H7 (cell line): ENCODE results near the gene ZNF132. TPM values are rescaled to one million over a fixed set of nuclear protein-coding genes. Genes with fewer than 3 reads are reported as not detected.
"Not testable (repeated sequence)": the region's sequence is repeated elsewhere in the genome, so short reads cannot be mapped to it uniquely, and the experiment has no call there.

Experiments
- DNase-seq: peaks from one replicate; pipeline ENCODE4 v3.0.0; 2012
- H3K27me3 ChIP-seq: 2 replicates; pipeline ENCODE4 v1.6.0; 2011; ENCODE audit warnings: mild to moderate bottlenecking, low read length; ENCODE audit not compliant: control insufficient read depth, insufficient read depth
- H3K36me3 ChIP-seq: replicated peaks from 2 replicates; pipeline ENCODE4 v1.5.1; 2011; ENCODE audit warnings: low read length; ENCODE audit not compliant: control insufficient read depth, insufficient read depth
- H3K4me3 ChIP-seq: 2 replicates; pipeline ENCODE4 v1.5.1; 2011; ENCODE audit warnings: low read depth, mild to moderate bottlenecking, control low read depth, low read length, moderate library complexity; ENCODE audit not compliant: insufficient read depth
- total RNA-seq: library from RNA; depleted of rRNA; stranded (reverse); fragments of >200 nt; shearing (Covaris generic); gene quantifications from 2 replicates; pipeline ENCODE4 v1.2.3, GENCODE V29; 2014

Gene ZNF132
- total RNA-seq, 1 experiment from 2014 or later: 2.1 TPM

GRCh38 chr19:58474291-58474996 is 34.5 kb upstream of the ZNF132 start:
- H3K27me3 ChIP-seq: no peaks in the 10 kb centered on the region
- H3K36me3 ChIP-seq: no peaks in the 10 kb centered on the region; the same call in none of the 2 replicates
- DNase-seq: no peak
- no peak overlapping the region for H3K4me3 ChIP-seq

- no peak for DNase-seq
Observed at GRCh38 chr19:58473775-58474174, 33.8 kb upstream of the ZNF132 start.

GRCh38 chr19:58471736-58472135 is 31.8 kb upstream of the ZNF132 start:
- DNase-seq: no peak
- no peaks in the 10 kb centered on the region for H3K27me3 ChIP-seq
- no peak overlapping the region for H3K4me3 ChIP-seq
- no peaks in the 10 kb centered on the region; the same call in none of the 2 replicates for H3K36me3 ChIP-seq

More at GRCh38 chr19:58473775-58474174, 33.8 kb upstream of the ZNF132 start:
- no peaks in the 10 kb centered on the region for H3K27me3 ChIP-seq
- no peaks in the 10 kb centered on the region; the same call in none of the 2 replicates for H3K36me3 ChIP-seq
- no peak overlapping the region for H3K4me3 ChIP-seq

- H3K36me3 ChIP-seq, H3K27me3 ChIP-seq, H3K4me3 ChIP-seq, DNase-seq: not testable (repeated sequence)
Observed at GRCh38 chr19:58470837-58471543, 31.0 kb upstream of the ZNF132 start.

GRCh38 chr19:58469241-58470013 is 29.5 kb upstream of the ZNF132 start:
- H3K36me3 ChIP-seq: no peaks in the 10 kb centered on the region; the same call in none of the 2 replicates
- no peak for DNase-seq
- H3K4me3 ChIP-seq: no peak overlapping the region
- peaks cover 4% of the 10 kb centered on the region; the same call in 1 of the 2 replicates for H3K27me3 ChIP-seq

- H3K36me3 ChIP-seq: no peaks in the 10 kb centered on the region; the same call in none of the 2 replicates
- H3K27me3 ChIP-seq: peaks cover 4% of the 10 kb centered on the region; the same call in 1 of the 2 replicates
- peak; percentile 57 for DNase-seq
- H3K4me3 ChIP-seq: no peak overlapping the region
Observed at GRCh38 chr19:58468216-58468839, 28.4 kb upstream of the ZNF132 start.

GRCh38 chr19:58466760-58467589 is 27.0 kb upstream of the ZNF132 start, which contains the start of gene ZNF324:
TSS of gene ZNF324 (plus strand) at chr19:58467080. CDS start at chr19:58469186, 2,106 bp downstream.
- H3K36me3 ChIP-seq: no peaks in the 10 kb centered on the region; the same call in 1 of the 2 replicates

GRCh38 chr19:58466089-58466759 is 26.3 kb upstream of the ZNF132 start:
- peak; percentile 27 for DNase-seq
- Histone ChIP-seq H3K4me3 (peak overlapping the region; percentile 48), H3K27me3 (peaks cover 4% of the 10 kb centered on the region; the same call in 1 of the 2 replicates), H3K36me3 (no peaks in the 10 kb centered on the region)

More at GRCh38 chr19:58466760-58467589, 27.0 kb upstream of the ZNF132 start, which contains the start of gene ZNF324:
- peaks cover 4% of the 10 kb centered on the region; the same call in 1 of the 2 replicates for H3K27me3 ChIP-seq
- H3K4me3 ChIP-seq: peak within 1 kb of the TSS; percentile 85
- DNase-seq: peak; percentile 99

GRCh38 chr19:58460039-58460438 is 20.1 kb upstream of the ZNF132 start:
- H3K36me3 ChIP-seq: no peaks in the 10 kb centered on the region
- DNase-seq: no peak
- H3K27me3 ChIP-seq: no peaks in the 10 kb centered on the region
- H3K4me3 ChIP-seq: no peak overlapping the region

GRCh38 chr19:58456111-58456510 is 16.2 kb upstream of the ZNF132 start:
- no peaks in the 10 kb centered on the region for H3K36me3 ChIP-seq
- peaks cover 4% of the 10 kb centered on the region for H3K27me3 ChIP-seq
- no peak overlapping the region for H3K4me3 ChIP-seq
- peak; percentile 28 for DNase-seq

GRCh38 chr19:58455306-58455705 is 15.4 kb upstream of the ZNF132 start:
- Histone ChIP-seq H3K4me3 (no peak overlapping the region), H3K36me3 (no peaks in the 10 kb centered on the region), H3K27me3 (peaks cover 12% of the 10 kb centered on the region)
- peak; percentile 40 for DNase-seq

GRCh38 chr19:58453743-58454142 is 13.8 kb upstream of the ZNF132 start:
- Histone ChIP-seq H3K27me3 (peaks cover 12% of the 10 kb centered on the region), H3K36me3 (no peaks in the 10 kb centered on the region), H3K4me3 (no peak overlapping the region)
- no peak for DNase-seq
